Gastroesophageal sphincter (tissue), 4 donors: Measurements from ENCODE around the gene SCAF1. TPM values are rescaled to one million over a fixed set of nuclear protein-coding genes. Genes with fewer than 3 reads are reported as not detected.

ENCODE experiments used
- ATAC-seq: fragments of 150-250 bp; one replicate; pipeline ENCODE4 v1.9.1; 2016; ENCODE audit warnings: mild to moderate bottlenecking, moderate library complexity
- H3K27ac ChIP-seq, 4 donors: fragments of 200-600 bp; sonication (generic) in 3 of 4; 1 replicate in 3 of 4; 2 replicates in 1 of 4; pipeline ENCODE4 v1.5.1; 2016 to 2019
- H3K27me3 ChIP-seq: fragments of 200-600 bp; sonication (generic); one replicate; pipeline ENCODE4 v1.5.1; 2019
- H3K36me3 ChIP-seq, 2 donors: fragments of 200-600 bp; sonication (generic); one replicate each; pipeline ENCODE4 v1.5.1; 2019; ENCODE audit warnings: control low read depth in 1 of 2
- H3K4me1 ChIP-seq, 3 donors: fragments of 200-600 bp; sonication (generic); 1 replicate in 2 of 3; 2 replicates in 1 of 3; pipeline ENCODE4 v1.5.1; 2016 to 2019; ENCODE audit warnings: control low read depth in 2 of 3
- H3K4me3 ChIP-seq, 2 donors: fragments of 200-600 bp; sonication (generic); one replicate each; pipeline ENCODE4 v1.5.1; 2019; ENCODE audit warnings: mild to moderate bottlenecking in 1 of 2, moderate library complexity in 1 of 2
- H3K9me3 ChIP-seq, 3 donors: fragments of 200-600 bp; sonication (generic); one replicate each; pipeline ENCODE4 v1.5.1; 2017 to 2019; ENCODE audit warnings: control low read depth in 2 of 3
- CTCF ChIP-seq, 4 experiments: fragments of 200-600 bp in 2 of 4; fragments of 450-650 bp in 2 of 4; sonication (generic) in 1 of 4; IDR thresholded peaks; one replicate each; pipeline ENCODE4 v1.5.1; 2017 to 2019; ENCODE audit warnings: antibody characterized with exemption in 4 of 4, mild to moderate bottlenecking in 2 of 4, moderate library complexity in 2 of 4
- EP300 ChIP-seq: sonication (generic); formaldehyde crosslinking; IDR thresholded peaks from one replicate; pipeline ENCODE4 v1.6.1; 2017; ENCODE audit warnings: antibody characterized with exemption, mild to moderate bottlenecking
- POLR2A ChIP-seq, 2 donors: fragments of 450-650 bp; IDR thresholded peaks; one replicate each; pipeline ENCODE4 v1.6.1; 2017; ENCODE audit warnings: antibody characterized with exemption in 2 of 2, mild to moderate bottlenecking in 2 of 2, moderate library complexity in 1 of 2
- POLR2AphosphoS5 ChIP-seq: sonication (generic); formaldehyde crosslinking; IDR thresholded peaks from one replicate; pipeline ENCODE4 v1.6.1; 2017; ENCODE audit warnings: antibody characterized with exemption
- WGBS, 2 donors: methylation state at CpG; one replicate each; pipeline ENCODE4 v1.1.5; 2018; ENCODE audit warnings: low coverage in 1 of 2; 5-methylcytosine and 5-hydroxymethylcytosine counted together
- total RNA-seq, 4 donors: library from RNA; depleted of rRNA; stranded (reverse); fragments of >200 nt; gene quantifications; one replicate each; pipeline ENCODE4 v1.1.0, GENCODE V29; 2016

The SCAF1 gene
- total RNA-seq, 4 donors from 2014 or later = 18.2 to 37.5 (median 18.5) TPM

- H3K4me1 ChIP-seq = peaks cover 0 to 10% (median 0%) of the 10 kb centered on the region in 3 donors
- no peaks in the 10 kb centered on the region for H3K27me3 ChIP-seq
- H3K36me3 ChIP-seq = peaks cover 0 to 94% of the 10 kb centered on the region in 2 donors
- TF ChIP-seq EP300 (no peak), POLR2AphosphoS5 (no peak), POLR2A (IDR thresholded peaks at IDR 0.05) (no peak), CTCF (IDR thresholded peaks at IDR 0.05) (no peak)
- no peak overlapping the region for H3K4me3 ChIP-seq
- H3K27ac ChIP-seq = no peak overlapping the region
- no peak for ATAC-seq
- 40% methylated on average over 1 of the region's 12 CpGs; no CpG with 5 or more reads in 1 of the 2 donors for WGBS, 2 donors
- no peaks in the 10 kb centered on the region for H3K9me3 ChIP-seq
These were observed 16.8 kb downstream of the SCAF1 start for GRCh38 chr19:49658566-49659442.

GRCh38 chr19:49660338-49660961, 18.4 kb downstream of the SCAF1 start:
- ATAC-seq = no peak
- H3K36me3 ChIP-seq = peaks cover 0 to 77% of the 10 kb centered on the region in 2 donors
- H3K27ac ChIP-seq = no peak overlapping the region
- H3K4me3 ChIP-seq = no peak overlapping the region
- no peaks in the 10 kb centered on the region for H3K9me3 ChIP-seq
- peaks cover 0 to 27% (median 0%) of the 10 kb centered on the region in 3 donors for H3K4me1 ChIP-seq
- TF ChIP-seq CTCF (IDR thresholded peaks at IDR 0.05) (no peak), POLR2AphosphoS5 (no peak), POLR2A (IDR thresholded peaks at IDR 0.05) (no peak), EP300 (no peak)
- H3K27me3 ChIP-seq = no peaks in the 10 kb centered on the region
- 70 to 82% methylated on average over 2 of the region's 15 CpGs for WGBS, 2 donors

- H3K27me3 ChIP-seq = no peaks in the 10 kb centered on the region
- peaks cover 0 to 38% (median 7%) of the 10 kb centered on the region in 3 donors for H3K4me1 ChIP-seq
- ATAC-seq = no peak
- peaks cover 0 to 61% of the 10 kb centered on the region in 2 donors for H3K36me3 ChIP-seq
- no peak for TF ChIP-seq EP300
- no peak for TF ChIP-seq POLR2A (IDR thresholded peaks at IDR 0.05)
- TF ChIP-seq CTCF (IDR thresholded peaks at IDR 0.05) = no peak
- no peak for TF ChIP-seq POLR2AphosphoS5
- WGBS, 2 donors = no CpG with 5 or more reads among the region's 16 CpGs
- no peak overlapping the region for H3K27ac ChIP-seq
- no peak overlapping the region for H3K4me3 ChIP-seq
- no peaks in the 10 kb centered on the region for H3K9me3 ChIP-seq
These were observed 20.0 kb downstream of the SCAF1 start for GRCh38 chr19:49662011-49662410.

GRCh38 chr19:49663224-49663623, 21.2 kb downstream of the SCAF1 start:
- ATAC-seq = no peak
- H3K27ac ChIP-seq = peak overlapping the region in 3 of 4 donors; percentile 9 to 93 (median 92)
- no peak for TF ChIP-seq CTCF (IDR thresholded peaks at IDR 0.05)
- TF ChIP-seq POLR2A (IDR thresholded peaks at IDR 0.05) = no peak
- no peak for TF ChIP-seq POLR2AphosphoS5
- TF ChIP-seq EP300 = no peak
- WGBS, 2 donors = 69 to 86% methylated on average over 3 to 4 of the region's 12 CpGs
- no peak overlapping the region for H3K4me3 ChIP-seq
- peaks cover 0 to 49% of the 10 kb centered on the region in 2 donors for H3K36me3 ChIP-seq
- no peaks in the 10 kb centered on the region for H3K27me3 ChIP-seq
- H3K4me1 ChIP-seq = peaks cover 0 to 43% (median 7%) of the 10 kb centered on the region in 3 donors
- no peaks in the 10 kb centered on the region for H3K9me3 ChIP-seq
